ENCODE data around the gene CEP72. TPM values are rescaled to one million over a fixed set of nuclear protein-coding genes. Genes with fewer than 3 reads are reported as not detected.
A peak's percentile ranks its signal among the peaks of the same experiment; 100 is the strongest.

Gene CEP72
- total and polyA plus RNA-seq, 2 of the 13 experiments (the other 11 are each of a cell fraction or from before 2014, with no cell fraction given), result 3.4 to 9.4 TPM

GRCh38 chr5:663436-664342 is 51.5 kb downstream of the CEP72 start (continued):
- TF ChIP-seq ZNF138 (CRISPR knock-in tag; IDR thresholded peaks at IDR 0.05; ENCODE audit: low read depth) (no peak), MXD4 (CRISPR knock-in tag; IDR thresholded peaks at IDR 0.05) (no peak), ARNTL (CRISPR knock-in tag; IDR thresholded peaks at IDR 0.05) (no peak)

GRCh38 chr5:664343-664993 is 52.3 kb downstream of the CEP72 start:
- ATAC-seq, result no peak
- H3K4me1 ChIP-seq (ENCODE audit: insufficient read depth, low read length), result peaks cover 4% of the 10 kb centered on the region; the same call in 1 of the 2 replicates
- no peaks in the 10 kb centered on the region for H3K9me3 ChIP-seq (ENCODE audit: low read length)
- WGBS (ENCODE audit: low lambda C conversion rate), result 85% methylated on average over 17 of the region's 24 CpGs
- no peak overlapping the region for H3K27ac ChIP-seq (ENCODE audit: extremely low read length, insufficient read depth, low read length)
- no peaks in the 10 kb centered on the region; a peak in 1 of 5 replicates for H3K27me3 ChIP-seq (ENCODE audit: control insufficient read depth in 1 of 2, insufficient read depth in 2 of 2, low read length in 2 of 2)
- intact Hi-C loops (cut with micrococcal nuclease; ENCODE audit: unreplicated experiment), result no loop called here
- no peak overlapping the region for H3K4me2 ChIP-seq (ENCODE audit: low read depth, low read length)
- ChIA-PET CTCF (ENCODE audit: low intra/inter-chr PET ratio, low total read pairs) (no interaction called here), POLR2A (no interaction called here)
- FAIRE-seq, result no peak
- no peak for DNase-seq (ENCODE audit: low spot score)
- H3K9ac ChIP-seq (ENCODE audit: insufficient read depth, low read depth, low read length), result no peak overlapping the region
- no peaks in the 10 kb centered on the region for H4K20me1 ChIP-seq (ENCODE audit: insufficient read depth, low read length)
- H3K79me2 ChIP-seq (ENCODE audit: insufficient read depth, low read length), result no peaks in the 10 kb centered on the region
- no peak overlapping the region for H3K4me3 ChIP-seq (replicated peaks in 1 of 3; ENCODE audit: insufficient read depth in 1 of 3, low read depth in 2 of 3, low read length in 3 of 3)
- H3K36me3 ChIP-seq (replicated peaks in 1 of 2; ENCODE audit: control insufficient read depth in 1 of 2, insufficient read depth in 2 of 2, low read length in 2 of 2), result peaks cover 10 to 47% of the 10 kb centered on the region in 2 experiments
- in situ Hi-C loops (cut with HindIII; ENCODE audit: extremely low pct_ligation_motif_present, low pct_unique_long_range_greater_than_20kb), result no loop called here
- no TSS peak for BruUV-seq (replicated peaks)
- TF ChIP-seq ZNF280B (CRISPR knock-in tag; IDR thresholded peaks at IDR 0.05; ENCODE audit: borderline replicate concordance) (no peak), AFF4 (CRISPR knock-in tag; IDR thresholded peaks at IDR 0.05) (no peak), MAX (IDR thresholded peaks at IDR 0.05) (peak; percentile 54), MNT (IDR thresholded peaks at IDR 0.05) (peak; percentile 90)
- H2AFZ ChIP-seq (ENCODE audit: low read length), result no peak overlapping the region

Data from HepG2 (cell line).